SH-SY5Y (cell line): ENCODE measurements around the gene KNG1.

Experiments used
- GATA2 ChIP-seq: IDR thresholded peaks from 2 replicates; pipeline ENCODE4 v1.6.1; 2011; ENCODE audit warnings: mild to moderate bottlenecking, low read depth, low read length
- GATA3 ChIP-seq: IDR thresholded peaks from 2 replicates; pipeline ENCODE4 v1.6.1; 2011; ENCODE audit warnings: low read depth, mild to moderate bottlenecking, low read length, moderate library complexity

DNA sequence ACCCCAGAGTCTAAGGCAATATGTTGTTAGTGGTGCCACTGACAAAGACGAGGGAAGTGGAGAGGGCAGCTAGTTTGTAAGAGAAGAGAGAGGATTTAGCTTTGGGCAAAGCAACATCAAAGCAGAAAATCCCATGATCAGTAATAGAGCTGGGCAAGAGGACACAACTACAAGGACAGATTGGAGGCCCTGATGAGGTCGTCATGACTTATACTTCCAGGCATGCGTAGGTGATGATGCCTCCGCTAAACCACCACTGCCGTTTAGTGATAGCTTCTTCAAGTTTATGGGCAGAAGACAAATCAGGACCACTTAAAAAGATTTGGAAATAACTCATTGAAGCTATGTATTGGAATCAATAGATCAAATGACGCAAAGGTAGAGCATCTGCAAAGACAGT is 48.7 kb upstream of the KNG1 start:
- no peak for TF ChIP-seq GATA2
- no peak for TF ChIP-seq GATA3
